LHCN-M2 (cell line): ENCODE results near the gene POC1A. TPM values are rescaled to one million over a fixed set of nuclear protein-coding genes. Genes with fewer than 3 reads are reported as not detected.
"Not testable (repeated sequence)": the region's sequence is repeated elsewhere in the genome, so short reads cannot be mapped to it uniquely, and the experiment has no call there.

Source experiments
- DNase-seq: peaks from one replicate; pipeline ENCODE4 v3.0.0-alpha.2; 2012; ENCODE audit warnings: low read depth
- total RNA-seq: library from RNA; depleted of rRNA; stranded (reverse); fragments of >200 nt; gene quantifications from 2 replicates; pipeline ENCODE4 v1.2.3, GENCODE V29; 2014

POC1A gene
- total RNA-seq, 1 experiment from 2014 or later: 18.9 TPM

GRCh38 chr3:52184690-52185089 lies 30.5 kb upstream of the POC1A start:
- no peak for DNase-seq

GRCh38 chr3:52183786-52184445 lies 29.7 kb upstream of the POC1A start:
- no peak for DNase-seq

GRCh38 chr3:52182691-52183090 lies 28.5 kb upstream of the POC1A start:
- no peak for DNase-seq

GRCh38 chr3:52182196-52182595 lies 28.0 kb upstream of the POC1A start:
- no peak for DNase-seq

- DNase-seq: no peak
Measured at GRCh38 chr3:52181543-52181942, 27.3 kb upstream of the POC1A start.

GRCh38 chr3:52178537-52178936 lies 24.3 kb upstream of the POC1A start:
- no peak for DNase-seq

- not testable (repeated sequence) for DNase-seq
Measured at GRCh38 chr3:52178126-52178525, 23.9 kb upstream of the POC1A start.

GRCh38 chr3:52177701-52178042 lies 23.4 kb upstream of the POC1A start:
- no peak for DNase-seq

- no peak for DNase-seq
Measured at GRCh38 chr3:52176951-52177700, 22.9 kb upstream of the POC1A start.

GRCh38 chr3:52176180-52176752 lies 22.0 kb upstream of the POC1A start:
- DNase-seq: no peak

GRCh38 chr3:52175416-52176179 lies 21.4 kb upstream of the POC1A start:
- DNase-seq: no peak

GRCh38 chr3:52174896-52175295 lies 20.7 kb upstream of the POC1A start:
- no peak for DNase-seq

- no peak for DNase-seq
Measured at GRCh38 chr3:52173101-52173500, 18.9 kb upstream of the POC1A start.

GRCh38 chr3:52172262-52172757 lies 18.1 kb upstream of the POC1A start:
- DNase-seq: no peak

GRCh38 chr3:52171514-52172261 lies 17.5 kb upstream of the POC1A start:
- peak; percentile 54 for DNase-seq

- DNase-seq: not testable (repeated sequence)
Measured at GRCh38 chr3:52170217-52170616, 16.0 kb upstream of the POC1A start.

- no peak for DNase-seq
Measured at GRCh38 chr3:52167240-52167639, 13.0 kb upstream of the POC1A start.

GRCh38 chr3:52162250-52162872 lies 8.1 kb upstream of the POC1A start:
- DNase-seq: no peak

GRCh38 chr3:52159503-52159902 lies 5.3 kb upstream of the POC1A start:
- DNase-seq: no peak

- no peak for DNase-seq
Measured at GRCh38 chr3:52155912-52156311, 1.7 kb upstream of the POC1A start.
